Neural cell (in vitro differentiated cells): ENCODE data around the gene STAC2. TPM values are rescaled to one million over a fixed set of nuclear protein-coding genes. Genes with fewer than 3 reads are reported as not detected.
A peak's percentile ranks its signal among the peaks of the same experiment; 100 is the strongest.

Source experiments
- H2AFZ ChIP-seq: fragments of 200-600, 300-800 bp; sonication (generic), shearing (Covaris generic); 2 replicates; pipeline ENCODE4 v1.6.0; 2014; ENCODE audit warnings: low read depth, mild to moderate bottlenecking, antibody characterized with exemption, low read length, moderate library complexity
- H3F3A ChIP-seq: fragments of 200-600 bp; shearing (Covaris generic); 2 replicates; pipeline ENCODE4 v1.6.1; 2016; ENCODE audit warnings: mild to moderate bottlenecking, moderate library complexity, mixed read lengths, antibody characterized with exemption, low read length; ENCODE audit not compliant: insufficient read depth, poor library complexity, severe bottlenecking
- H3K27ac ChIP-seq: fragments of 200-600, 300-800 bp; sonication (generic), shearing (Covaris generic); 2 replicates; pipeline ENCODE4 v1.5.1; 2014; ENCODE audit warnings: mild to moderate bottlenecking, low read length, moderate library complexity
- H3K27me3 ChIP-seq: fragments of 300-800, 200-600 bp; sonication (generic), shearing (Covaris generic); 2 replicates; pipeline ENCODE4 v1.6.0; 2014; ENCODE audit warnings: mild to moderate bottlenecking, low read depth, low read length, moderate library complexity; ENCODE audit not compliant: insufficient read depth
- H3K36me3 ChIP-seq: fragments of 300-800, 200-600 bp; sonication (generic), shearing (Covaris generic); 2 replicates; pipeline ENCODE4 v1.5.1; 2014; ENCODE audit warnings: mild to moderate bottlenecking, antibody characterized with exemption, low read length, moderate library complexity; ENCODE audit not compliant: insufficient read depth
- H3K4me2 ChIP-seq: fragments of 300-800, 200-600 bp; sonication (generic), shearing (Covaris generic); 2 replicates; pipeline ENCODE4 v1.6.0; 2014; ENCODE audit warnings: mild to moderate bottlenecking, low read length
- H3K4me3 ChIP-seq: fragments of 300-800, 200-600 bp; sonication (generic), shearing (Covaris generic); 2 replicates; pipeline ENCODE4 v1.5.1; 2014; ENCODE audit warnings: mild to moderate bottlenecking, low read length, moderate library complexity
- H3K79me2 ChIP-seq: fragments of 200-600 bp; shearing (Covaris generic); replicated peaks from 2 replicates; pipeline ENCODE4 v1.6.0; 2014; ENCODE audit warnings: mild to moderate bottlenecking, low read length, moderate library complexity; ENCODE audit not compliant: insufficient read depth
- H3K9ac ChIP-seq: fragments of 300-800, 200-600 bp; sonication (generic), shearing (Covaris generic); 2 replicates; pipeline ENCODE4 v1.6.1; 2016; ENCODE audit warnings: mild to moderate bottlenecking, low read length, mixed read lengths
- H3K9me2 ChIP-seq: fragments of 200-600 bp; shearing (Covaris generic); 2 replicates; pipeline ENCODE4 v1.6.1; 2016; ENCODE audit warnings: mild to moderate bottlenecking, low read length, mixed read lengths; ENCODE audit not compliant: insufficient read depth
- H3K9me3 ChIP-seq: fragments of 200-600, 300-800 bp; sonication (generic), shearing (Covaris generic); 2 replicates; pipeline ENCODE4 v1.6.1; 2016; ENCODE audit warnings: mild to moderate bottlenecking, mixed run types, low read length, moderate library complexity, mixed read lengths
- H4K20me1 ChIP-seq: fragments of 200-600 bp; shearing (Covaris generic); 2 replicates; pipeline ENCODE4 v1.6.1; 2016; ENCODE audit warnings: mild to moderate bottlenecking, mixed run types; ENCODE audit not compliant: insufficient read depth
- CTCF ChIP-seq: fragments of 450-650 bp; IDR thresholded peaks from 2 replicates; pipeline ENCODE4 v1.5.1; 2014; ENCODE audit warnings: antibody characterized with exemption, mild to moderate bottlenecking, moderate library complexity; ENCODE audit not compliant: poor library complexity, severe bottlenecking
- EP300 ChIP-seq: fragments of 450-650 bp; conservative IDR thresholded peaks from 2 replicates; pipeline ENCODE4 v1.6.1; 2014; ENCODE audit warnings: antibody characterized with exemption, mild to moderate bottlenecking, moderate library complexity; ENCODE audit not compliant: poor library complexity, severe bottlenecking
- EZH2 ChIP-seq: fragments of 200-600, 300-800 bp; shearing (Covaris generic), sonication (generic); IDR thresholded peaks from 2 replicates; pipeline ENCODE4 v1.6.1; 2014; ENCODE audit warnings: antibody characterized with exemption, low read length, borderline replicate concordance, mild to moderate bottlenecking; ENCODE audit not compliant: insufficient read depth, poor library complexity, severe bottlenecking
- MXI1 ChIP-seq: fragments of 450-650 bp; conservative IDR thresholded peaks from 2 replicates; pipeline ENCODE4 v1.6.1; 2014; ENCODE audit warnings: antibody characterized with exemption, mild to moderate bottlenecking; ENCODE audit not compliant: poor library complexity, severe bottlenecking
- POLR2AphosphoS5 ChIP-seq: IDR thresholded peaks from 2 replicates; pipeline ENCODE4 v1.6.1; 2012
- RAD21 ChIP-seq: fragments of 450-650 bp; conservative IDR thresholded peaks from 2 replicates; pipeline ENCODE4 v1.6.1; 2014; ENCODE audit warnings: antibody characterized with exemption, mild to moderate bottlenecking, moderate library complexity
- REST ChIP-seq: IDR thresholded peaks from 2 replicates; pipeline ENCODE4 v1.6.1; 2012; ENCODE audit warnings: borderline replicate concordance
- SMC3 ChIP-seq: fragments of 450-650 bp; conservative IDR thresholded peaks from 2 replicates; pipeline ENCODE4 v1.6.1; 2014; ENCODE audit warnings: antibody characterized with exemption, mild to moderate bottlenecking, moderate library complexity; ENCODE audit not compliant: poor library complexity
- TAF1 ChIP-seq: IDR thresholded peaks from 2 replicates; pipeline ENCODE4 v1.6.1; 2012; ENCODE audit warnings: low read depth
- polyA plus RNA-seq: library from polyadenylated mRNA; depleted of rRNA; stranded (reverse); fragments of >200 nt; gene quantifications from 2 replicates; pipeline ENCODE4 v1.2.3, GENCODE V29; 2014

STAC2 gene
- polyA plus RNA-seq, 1 donor from 2014 or later, result not detected

GRCh38 chr17:39235555-39236449 lies 10.1 kb upstream of the STAC2 start:
- Histone ChIP-seq H3K9me2 (no peaks in the 10 kb centered on the region), H3K4me2 (no peak overlapping the region), H3K27me3 (no peaks in the 10 kb centered on the region), H3K79me2 (no peaks in the 10 kb centered on the region), H3K27ac (no peak overlapping the region), H3K9me3 (no peaks in the 10 kb centered on the region), H2AFZ (no peak overlapping the region), H3F3A (no peaks in the 10 kb centered on the region), H3K9ac (no peak overlapping the region), H3K4me3 (no peak overlapping the region), H3K36me3 (no peaks in the 10 kb centered on the region), H4K20me1 (no peaks in the 10 kb centered on the region)
- TF ChIP-seq EP300 (no peak), TAF1 (no peak), EZH2 (no peak), MXI1 (no peak), RAD21 (no peak), REST (no peak), SMC3 (peak; percentile 23), POLR2AphosphoS5 (no peak), CTCF (peak; percentile 79)

GRCh38 chr17:39231591-39232551 lies 6.1 kb upstream of the STAC2 start:
- Histone ChIP-seq H3K4me3 (peak overlapping the region; percentile 7), H3K9ac (no peak overlapping the region), H3K36me3 (no peaks in the 10 kb centered on the region), H3K4me2 (no peak overlapping the region), H3K9me2 (no peaks in the 10 kb centered on the region), H3K79me2 (no peaks in the 10 kb centered on the region), H3K9me3 (no peaks in the 10 kb centered on the region), H3F3A (no peaks in the 10 kb centered on the region), H3K27ac (no peak overlapping the region), H3K27me3 (no peaks in the 10 kb centered on the region), H4K20me1 (no peaks in the 10 kb centered on the region), H2AFZ (no peak overlapping the region)
- TF ChIP-seq EZH2 (no peak), MXI1 (no peak), EP300 (peak; percentile 8), POLR2AphosphoS5 (no peak)
